Esophagus squamous epithelium (tissue), 5 donors: ENCODE data around the gene P2RY6. TPM values are rescaled to one million over a fixed set of nuclear protein-coding genes. Genes with fewer than 3 reads are reported as not detected.

Experiments used
- DNase-seq: peaks from one replicate; lab custom pipeline; 2025; lab: John Stamatoyannopoulos, UW
- H3K27ac ChIP-seq, 4 donors: fragments of 200-600 bp; sonication (generic); one replicate each; pipeline ENCODE4 v1.5.1; 2016 to 2019; ENCODE audit warnings: mild to moderate bottlenecking in 1 of 4
- H3K27me3 ChIP-seq, 4 donors: fragments of 200-600 bp; sonication (generic); 1 replicate in 3 of 4; 2 replicates in 1 of 4; pipeline versions ENCODE4 v1.5.1 to v1.6.0; 2017 to 2021; ENCODE audit warnings: antibody characterized with exemption in 1 of 4
- H3K36me3 ChIP-seq, 3 donors: fragments of 200-600 bp; sonication (generic); one replicate each; pipeline ENCODE4 v1.5.1; 2016 to 2019
- H3K4me1 ChIP-seq, 3 donors: fragments of 200-600 bp; sonication (generic); one replicate each; pipeline ENCODE4 v1.5.1; 2017 to 2019
- H3K4me3 ChIP-seq, 4 donors: fragments of 200-600 bp; sonication (generic); 1 replicate in 3 of 4; 2 replicates in 1 of 4; pipeline ENCODE4 v1.5.1; 2016 to 2019; ENCODE audit warnings: mild to moderate bottlenecking in 2 of 4, moderate library complexity in 1 of 4
- H3K9me3 ChIP-seq, 3 donors: fragments of 200-600 bp; sonication (generic); one replicate each; pipeline ENCODE4 v1.5.1; 2016 to 2019
- POLR2A ChIP-seq, 4 donors: fragments of 450-650 bp; IDR thresholded peaks; one replicate each; pipeline ENCODE4 v1.6.1; 2017; ENCODE audit warnings: antibody characterized with exemption in 4 of 4, mild to moderate bottlenecking in 4 of 4, moderate library complexity in 3 of 4
- WGBS, 2 donors: methylation state at CpG; one replicate each; pipeline ENCODE4 v1.1.5; 2018; 5-methylcytosine and 5-hydroxymethylcytosine counted together
- intact Hi-C: fragments of 100-400 bp; cut with DNase I; formaldehyde crosslinking; loops from one replicate; pipeline ENCODE4 v1.15.0; 2022
- total RNA-seq, 4 donors: library from RNA; depleted of rRNA; stranded (reverse); fragments of >200 nt; gene quantifications; one replicate each; pipeline ENCODE4 v1.1.0, GENCODE V29; 2016
- TF ChIP-seq, protein P1 (sequence below), 6 experiments: fragments of 450-650 bp in 4 of 6; fragments of 200-600 bp in 2 of 6; sonication (generic) in 2 of 6; IDR thresholded peaks; one replicate each; pipeline ENCODE4 v1.5.1; 2016 to 2019; ENCODE audit warnings: antibody characterized with exemption in 6 of 6, mild to moderate bottlenecking in 4 of 6, moderate library complexity in 4 of 6
- donor health status: DM: yes; HTN: yes; CAD: no.

P2RY6 gene
- total RNA-seq, 4 donors from 2014 or later = 0.26 to 3.6 (median 1.3) TPM

GRCh38 chr11:73324116-73324515 lies 52.0 kb downstream of the P2RY6 start:
- H3K27ac ChIP-seq = peak overlapping the region; percentile 50 to 91 (median 84)
- DNase-seq = no peak
- H3K36me3 ChIP-seq = no peaks in the 10 kb centered on the region
- no peak for TF ChIP-seq POLR2A (IDR thresholded peaks at IDR 0.05)
- TF ChIP-seq, protein P1, sequence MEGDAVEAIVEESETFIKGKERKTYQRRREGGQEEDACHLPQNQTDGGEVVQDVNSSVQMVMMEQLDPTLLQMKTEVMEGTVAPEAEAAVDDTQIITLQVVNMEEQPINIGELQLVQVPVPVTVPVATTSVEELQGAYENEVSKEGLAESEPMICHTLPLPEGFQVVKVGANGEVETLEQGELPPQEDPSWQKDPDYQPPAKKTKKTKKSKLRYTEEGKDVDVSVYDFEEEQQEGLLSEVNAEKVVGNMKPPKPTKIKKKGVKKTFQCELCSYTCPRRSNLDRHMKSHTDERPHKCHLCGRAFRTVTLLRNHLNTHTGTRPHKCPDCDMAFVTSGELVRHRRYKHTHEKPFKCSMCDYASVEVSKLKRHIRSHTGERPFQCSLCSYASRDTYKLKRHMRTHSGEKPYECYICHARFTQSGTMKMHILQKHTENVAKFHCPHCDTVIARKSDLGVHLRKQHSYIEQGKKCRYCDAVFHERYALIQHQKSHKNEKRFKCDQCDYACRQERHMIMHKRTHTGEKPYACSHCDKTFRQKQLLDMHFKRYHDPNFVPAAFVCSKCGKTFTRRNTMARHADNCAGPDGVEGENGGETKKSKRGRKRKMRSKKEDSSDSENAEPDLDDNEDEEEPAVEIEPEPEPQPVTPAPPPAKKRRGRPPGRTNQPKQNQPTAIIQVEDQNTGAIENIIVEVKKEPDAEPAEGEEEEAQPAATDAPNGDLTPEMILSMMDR (IDR thresholded peaks at IDR 0.05) = no peak
- no peaks in the 10 kb centered on the region for H3K9me3 ChIP-seq
- 20 to 77% methylated on average over 1 to 4 of the region's 9 CpGs for WGBS, 2 donors
- peaks cover 33 to 97% (median 60%) of the 10 kb centered on the region in 3 donors for H3K4me1 ChIP-seq
- no peak overlapping the region for H3K4me3 ChIP-seq
- H3K27me3 ChIP-seq = no peaks in the 10 kb centered on the region
- intact Hi-C loops = no loop called here

- Histone ChIP-seq H3K27me3 (no peaks in the 10 kb centered on the region), H3K4me3 (no peak overlapping the region), H3K4me1 (peaks cover 33 to 94% (median 57%) of the 10 kb centered on the region in 3 donors), H3K9me3 (no peaks in the 10 kb centered on the region), H3K27ac (peak overlapping the region; percentile 50 to 91 (median 84)), H3K36me3 (no peaks in the 10 kb centered on the region)
- 78 to 79% methylated on average over 1 to 2 of the region's 2 CpGs for WGBS, 2 donors
- no peak for TF ChIP-seq POLR2A (IDR thresholded peaks at IDR 0.05)
- TF ChIP-seq, protein P1 (IDR thresholded peaks at IDR 0.05) = no peak
- intact Hi-C loops = no loop called here
- no peak for DNase-seq
These were observed 52.5 kb downstream of the P2RY6 start for GRCh38 chr11:73324665-73325035.

DNA sequence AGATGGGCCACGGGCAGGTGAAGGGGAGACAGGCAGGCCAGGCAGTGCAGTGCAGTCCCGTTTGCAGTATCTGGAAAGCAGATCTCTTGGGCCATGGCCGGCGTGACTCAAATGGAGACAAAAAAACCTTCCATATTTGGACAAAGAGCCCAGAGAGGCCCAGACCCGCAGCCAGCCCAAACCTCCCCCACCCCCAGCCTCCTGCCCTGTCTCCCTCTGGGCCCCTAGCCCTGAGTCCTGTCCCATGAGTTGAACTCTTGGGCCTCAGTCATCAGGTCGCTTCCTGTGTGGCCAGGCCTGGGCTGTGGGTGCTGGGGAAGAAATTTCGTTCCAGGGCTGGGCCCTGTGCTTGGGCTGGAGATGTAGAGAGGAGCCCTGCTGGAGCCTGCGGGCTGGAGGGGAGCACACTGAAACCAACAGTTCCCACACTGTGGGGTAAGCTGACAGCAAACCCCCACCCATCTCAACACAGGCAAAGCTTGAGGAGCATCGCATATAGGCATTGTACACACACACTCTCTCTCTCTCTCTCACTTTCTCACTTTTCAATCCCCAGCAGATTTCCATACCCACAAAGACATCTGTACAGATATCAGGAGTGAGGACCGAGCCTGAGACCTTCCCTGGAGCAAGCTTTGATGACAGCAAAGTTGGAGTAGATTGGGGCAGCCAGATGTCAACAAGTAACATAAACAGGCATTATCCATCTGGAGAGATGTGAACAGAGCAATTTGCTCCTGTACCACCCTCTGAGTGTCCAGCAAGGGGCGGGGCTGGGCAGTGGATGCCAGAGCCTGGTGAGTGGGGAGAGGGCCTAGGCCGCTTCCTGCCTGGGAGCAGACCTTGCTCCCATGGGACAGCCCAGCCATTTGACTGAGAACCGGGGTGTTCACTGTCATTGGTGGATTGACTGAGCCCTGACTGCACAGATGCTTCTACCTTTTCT lies 53.2 kb downstream of the P2RY6 start:
- Histone ChIP-seq H3K27me3 (no peaks in the 10 kb centered on the region), H3K36me3 (no peaks in the 10 kb centered on the region), H3K4me3 (no peak overlapping the region), H3K27ac (peak overlapping the region; percentile 50 to 91 (median 84)), H3K9me3 (no peaks in the 10 kb centered on the region), H3K4me1 (peaks cover 33 to 94% (median 54%) of the 10 kb centered on the region in 3 donors)
- DNase-seq = no peak
- TF ChIP-seq, protein P1 (IDR thresholded peaks at IDR 0.05) = no peak
- no peak for TF ChIP-seq POLR2A (IDR thresholded peaks at IDR 0.05)
- intact Hi-C loops = no loop called here
- 67 to 83% methylated on average over 2 to 9 of the region's 13 CpGs for WGBS, 2 donors

DNA sequence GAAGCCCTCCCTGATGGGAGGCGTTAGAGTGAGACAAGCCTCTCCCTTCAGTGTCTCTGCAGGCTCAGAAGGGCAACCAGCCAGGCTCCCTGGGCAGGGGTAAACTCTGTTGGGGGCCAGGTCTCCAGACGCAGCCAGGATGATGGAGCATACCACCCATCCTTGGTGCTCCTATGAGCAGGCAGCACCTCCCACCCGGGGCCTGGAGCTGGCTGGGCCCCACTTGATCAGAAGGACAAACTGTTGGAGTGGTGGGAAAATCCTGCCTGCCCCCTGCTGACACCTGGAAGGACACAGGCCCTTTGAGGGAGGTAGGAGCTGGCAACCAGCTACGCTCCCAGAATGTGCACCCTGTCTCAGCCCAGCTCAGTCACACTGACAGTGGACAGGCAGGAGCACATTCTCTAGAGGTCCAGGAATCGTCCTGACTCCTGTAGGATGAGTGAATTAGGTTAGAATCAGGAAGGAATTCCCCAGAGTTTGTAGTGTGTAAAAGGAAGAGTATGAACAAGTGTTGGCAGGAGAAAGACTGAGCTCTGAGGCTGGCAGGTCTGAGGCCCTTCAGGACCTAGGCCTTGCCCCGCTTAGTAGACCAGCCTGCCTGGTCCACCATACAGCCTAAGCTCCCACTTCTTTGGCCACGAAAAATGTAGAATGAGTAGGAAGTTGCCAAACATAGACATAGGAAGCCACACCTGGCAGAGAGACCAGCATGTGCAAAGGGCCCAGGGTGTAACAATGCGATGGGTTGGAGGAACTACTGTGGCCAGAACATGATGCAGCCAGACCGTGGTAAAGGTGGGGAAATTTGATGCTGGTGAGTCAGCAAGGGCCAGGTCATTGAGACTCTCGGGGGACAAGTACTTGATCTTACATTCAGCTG lies 55.0 kb downstream of the P2RY6 start:
- peaks cover 19 to 94% (median 54%) of the 10 kb centered on the region in 3 donors for H3K4me1 ChIP-seq
- DNase-seq = no peak

More for the DNA sequence above, 55.0 kb downstream of the P2RY6 start:
- 48 to 52% methylated on average over 8 to 9 of the region's 10 CpGs for WGBS, 2 donors
- no peaks in the 10 kb centered on the region for H3K27me3 ChIP-seq
- intact Hi-C loops = no loop called here
- TF ChIP-seq, protein P1 (IDR thresholded peaks at IDR 0.05) = no peak
- no peak for TF ChIP-seq POLR2A (IDR thresholded peaks at IDR 0.05)
- no peaks in the 10 kb centered on the region for H3K9me3 ChIP-seq
- no peaks in the 10 kb centered on the region for H3K36me3 ChIP-seq
- H3K4me3 ChIP-seq = no peak overlapping the region
- peak overlapping the region in 3 of 4 donors; percentile 44 to 85 (median 64) for H3K27ac ChIP-seq
